Nephron progenitor cell (in vitro differentiated cells): ENCODE results near the gene VLDLR.

ENCODE experiments used
- DNase-seq: peaks from one replicate; pipeline ENCODE4 v3.0.0; 2021
- H3K27ac Mint-ChIP-seq: 2 replicates; pipeline ENCODE4 v1.8.0; 2021; ENCODE audit warnings: mild to moderate bottlenecking, moderate library complexity, mixed read lengths
- H3K27me3 Mint-ChIP-seq: 2 replicates; pipeline ENCODE4 v1.8.0; 2021; ENCODE audit warnings: mild to moderate bottlenecking, low read depth, mixed read lengths; ENCODE audit not compliant: poor library complexity
- H3K36me3 Mint-ChIP-seq: 2 replicates; pipeline ENCODE4 v1.8.0; 2021; ENCODE audit warnings: low read depth, mixed read lengths
- H3K4me1 Mint-ChIP-seq: 2 replicates; pipeline ENCODE4 v1.8.0; 2021; ENCODE audit warnings: mixed read lengths
- H3K4me3 Mint-ChIP-seq: 2 replicates; pipeline ENCODE4 v1.8.0; 2021; ENCODE audit warnings: mild to moderate bottlenecking, moderate library complexity, mixed read lengths
- H3K9me3 Mint-ChIP-seq: 2 replicates; pipeline ENCODE4 v1.8.0; 2021; ENCODE audit warnings: mild to moderate bottlenecking, moderate library complexity, mixed read lengths
- TF ChIP-seq, protein P1 (sequence below): fragments of 200-600 bp; sonication (generic); IDR thresholded peaks from 2 replicates; pipeline ENCODE4 v1.5.0; 2021; ENCODE audit warnings: antibody characterized with exemption

The VLDLR gene

DNA sequence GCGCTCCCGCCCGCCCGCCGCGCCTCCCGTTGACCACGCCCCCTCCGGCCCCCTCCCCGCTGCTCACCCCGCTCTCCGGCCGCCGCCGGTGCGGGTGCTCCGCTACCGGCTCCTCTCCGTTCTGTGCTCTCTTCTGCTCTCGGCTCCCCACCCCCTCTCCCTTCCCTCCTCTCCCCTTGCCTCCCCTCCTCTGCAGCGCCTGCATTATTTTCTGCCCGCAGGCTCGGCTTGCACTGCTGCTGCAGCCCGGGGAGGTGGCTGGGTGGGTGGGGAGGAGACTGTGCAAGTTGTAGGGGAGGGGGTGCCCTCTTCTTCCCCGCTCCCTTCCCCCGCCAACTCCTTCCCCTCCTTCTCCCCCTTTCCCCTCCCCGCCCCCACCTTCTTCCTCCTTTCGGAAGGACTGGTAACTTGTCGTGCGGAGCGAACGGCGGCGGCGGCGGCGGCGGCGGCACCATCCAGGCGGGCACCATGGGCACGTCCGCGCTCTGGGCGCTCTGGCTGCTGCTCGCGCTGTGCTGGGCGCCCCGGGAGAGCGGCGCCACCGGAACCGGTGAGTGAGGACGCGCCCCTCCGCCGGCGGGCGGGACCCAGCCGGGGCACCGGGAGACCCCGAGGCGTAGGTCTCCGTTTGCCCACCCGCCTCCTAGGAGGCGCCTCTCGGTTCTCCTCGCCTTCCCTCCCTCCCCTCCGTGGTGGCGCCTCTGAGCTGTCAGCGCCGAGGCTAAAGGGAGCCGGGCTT is at the start of gene VLDLR:
Gene VLDLR, plus strand, starts transcription at position 66 of the 739 bp plus-strand sequence. Its CDS starts 403 bp downstream, at position 469.
- peaks cover 18% of the 10 kb centered on the region for H3K4me1 Mint-ChIP-seq
- H3K9me3 Mint-ChIP-seq, result peaks cover 6% of the 10 kb centered on the region
- peaks cover 53% of the 10 kb centered on the region for H3K27me3 Mint-ChIP-seq
- H3K27ac Mint-ChIP-seq, result no peak within 1 kb of the TSS
- peak within 1 kb of the TSS; percentile 92 for H3K4me3 Mint-ChIP-seq
- DNase-seq, result peak; percentile 79
- peaks cover 11% of the 10 kb centered on the region for H3K36me3 Mint-ChIP-seq
- TF ChIP-seq, protein P1, sequence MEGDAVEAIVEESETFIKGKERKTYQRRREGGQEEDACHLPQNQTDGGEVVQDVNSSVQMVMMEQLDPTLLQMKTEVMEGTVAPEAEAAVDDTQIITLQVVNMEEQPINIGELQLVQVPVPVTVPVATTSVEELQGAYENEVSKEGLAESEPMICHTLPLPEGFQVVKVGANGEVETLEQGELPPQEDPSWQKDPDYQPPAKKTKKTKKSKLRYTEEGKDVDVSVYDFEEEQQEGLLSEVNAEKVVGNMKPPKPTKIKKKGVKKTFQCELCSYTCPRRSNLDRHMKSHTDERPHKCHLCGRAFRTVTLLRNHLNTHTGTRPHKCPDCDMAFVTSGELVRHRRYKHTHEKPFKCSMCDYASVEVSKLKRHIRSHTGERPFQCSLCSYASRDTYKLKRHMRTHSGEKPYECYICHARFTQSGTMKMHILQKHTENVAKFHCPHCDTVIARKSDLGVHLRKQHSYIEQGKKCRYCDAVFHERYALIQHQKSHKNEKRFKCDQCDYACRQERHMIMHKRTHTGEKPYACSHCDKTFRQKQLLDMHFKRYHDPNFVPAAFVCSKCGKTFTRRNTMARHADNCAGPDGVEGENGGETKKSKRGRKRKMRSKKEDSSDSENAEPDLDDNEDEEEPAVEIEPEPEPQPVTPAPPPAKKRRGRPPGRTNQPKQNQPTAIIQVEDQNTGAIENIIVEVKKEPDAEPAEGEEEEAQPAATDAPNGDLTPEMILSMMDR, result no peak

DNA sequence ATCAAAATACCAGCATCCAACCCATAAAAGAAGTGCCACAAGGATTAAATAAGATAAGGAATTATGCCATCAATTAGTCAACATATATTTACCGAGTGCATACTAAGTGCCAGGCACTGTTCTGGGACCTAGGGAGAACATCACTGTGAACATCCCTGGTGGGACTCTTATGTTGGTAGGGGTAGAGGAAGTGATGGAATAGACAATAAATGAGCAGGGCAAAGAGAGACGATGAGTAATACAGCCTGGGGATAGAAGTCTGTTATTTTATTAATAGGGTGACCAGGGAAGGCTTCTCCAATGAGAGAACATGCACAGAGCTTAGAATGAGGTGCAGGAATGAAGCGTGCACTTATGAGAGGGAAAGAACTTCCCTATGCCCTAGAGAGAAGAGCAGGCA is 47.4 kb upstream of the VLDLR start:
- TF ChIP-seq, protein P1, result no peak
- no peak for DNase-seq
- H3K9me3 Mint-ChIP-seq, result no peaks in the 10 kb centered on the region
- peaks cover 13% of the 10 kb centered on the region for H3K4me1 Mint-ChIP-seq
- no peak overlapping the region for H3K4me3 Mint-ChIP-seq
- H3K36me3 Mint-ChIP-seq, result no peaks in the 10 kb centered on the region
- peaks cover 12% of the 10 kb centered on the region for H3K27me3 Mint-ChIP-seq
- no peak overlapping the region for H3K27ac Mint-ChIP-seq

DNA sequence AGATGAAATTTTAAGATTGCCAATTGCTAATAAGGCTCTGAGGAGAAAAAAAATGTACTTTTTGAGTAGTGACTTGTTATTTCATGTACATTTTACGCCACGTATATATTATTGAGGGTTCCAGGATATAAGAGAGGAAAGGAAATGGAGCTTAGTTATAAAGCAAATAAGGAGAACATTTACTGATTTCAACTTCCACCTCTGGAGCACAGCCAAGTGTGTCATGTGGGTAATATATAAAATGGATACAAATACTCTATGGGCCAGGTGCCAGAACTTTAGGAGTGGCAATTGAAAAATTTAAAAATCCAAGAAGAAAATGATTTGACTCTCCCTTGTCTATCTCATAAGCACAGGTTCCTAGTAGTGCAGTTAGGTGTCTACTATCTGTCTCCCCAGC is 45.0 kb upstream of the VLDLR start:
- Mint-ChIP-seq H3K27ac (no peak overlapping the region), H3K27me3 (peaks cover 12% of the 10 kb centered on the region), H3K36me3 (no peaks in the 10 kb centered on the region), H3K4me3 (no peak overlapping the region), H3K9me3 (no peaks in the 10 kb centered on the region), H3K4me1 (peaks cover 3% of the 10 kb centered on the region)
- TF ChIP-seq, protein P1, result no peak
- no peak for DNase-seq

DNA sequence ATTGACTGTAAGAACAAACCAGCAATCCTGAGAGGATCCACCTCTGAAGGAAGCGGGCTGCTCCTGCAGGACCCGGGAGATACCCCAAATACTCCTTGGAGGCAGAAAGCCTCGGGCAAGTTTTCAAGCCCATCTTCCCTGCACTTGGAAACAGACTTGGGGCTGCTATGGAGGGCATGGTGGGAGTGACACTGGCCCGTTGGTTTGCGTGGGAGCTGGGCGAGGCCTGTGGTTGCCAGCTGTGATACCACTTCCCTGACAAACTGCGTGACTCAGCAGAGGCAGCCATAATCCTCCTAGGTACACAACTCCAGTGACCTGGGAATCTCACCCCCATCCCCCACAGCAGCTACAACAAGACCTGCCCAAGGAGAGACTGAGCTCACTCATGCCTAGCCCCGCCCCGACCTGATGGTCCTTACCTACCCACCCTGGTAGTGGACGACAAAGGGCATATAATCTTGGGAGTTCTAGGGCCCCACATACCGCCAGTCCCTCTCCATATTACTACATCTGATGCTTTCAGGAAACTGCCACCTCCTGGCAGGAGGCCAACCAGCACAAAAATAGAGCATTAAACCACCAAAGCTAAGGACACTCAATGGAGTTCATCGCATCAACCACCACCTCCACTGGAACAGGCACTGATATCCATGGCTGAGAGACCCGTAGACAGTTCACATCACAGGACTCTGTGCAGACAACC is 38.1 kb upstream of the VLDLR start:
- TF ChIP-seq, protein P1, result no peak
- peaks cover 5% of the 10 kb centered on the region for H3K27me3 Mint-ChIP-seq
- peaks cover 52% of the 10 kb centered on the region for H3K9me3 Mint-ChIP-seq
- no peak overlapping the region for H3K27ac Mint-ChIP-seq
- no peaks in the 10 kb centered on the region for H3K4me1 Mint-ChIP-seq
- no peak overlapping the region for H3K4me3 Mint-ChIP-seq
- H3K36me3 Mint-ChIP-seq, result peaks cover 24% of the 10 kb centered on the region
- no peak for DNase-seq

DNA sequence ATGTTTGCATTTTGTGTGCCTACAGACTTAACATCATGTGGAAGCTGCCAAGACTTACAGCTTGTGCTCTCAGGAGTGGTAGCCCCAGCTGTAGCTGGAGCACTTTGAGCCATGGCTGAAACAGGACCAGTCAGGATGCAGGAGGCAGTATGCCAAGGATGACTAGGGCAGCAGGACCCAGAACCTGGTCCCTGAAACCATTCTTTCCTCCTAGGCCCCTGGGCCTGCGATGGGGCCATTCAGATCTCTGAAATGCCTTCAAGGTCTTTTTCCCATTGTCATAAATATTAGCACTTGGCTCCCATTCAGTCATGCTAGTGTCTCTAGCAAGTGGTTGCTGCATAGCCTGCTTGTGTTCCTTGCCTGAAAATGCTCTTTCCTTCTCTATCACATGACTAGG is 29.6 kb upstream of the VLDLR start:
- Mint-ChIP-seq H3K36me3 (peaks cover 6% of the 10 kb centered on the region), H3K4me3 (no peak overlapping the region), H3K4me1 (no peaks in the 10 kb centered on the region), H3K27me3 (no peaks in the 10 kb centered on the region), H3K9me3 (peaks cover 29% of the 10 kb centered on the region), H3K27ac (no peak overlapping the region)
- TF ChIP-seq, protein P1, result no peak
- no peak for DNase-seq
